SK-N-SH treated with all-trans-retinoic acid at 6 μM for 48 hours (cell line): ENCODE data around the gene DAPL1.

Experiments
- ATAC-seq: fragments of 200-7000 bp; cut with Tn5 transposase; 3 replicates; pipeline ENCODE4 v1.9.1; 2020; ENCODE audit warnings: mild to moderate bottlenecking, moderate library complexity
- ARNTL ChIP-seq: fragments of 450-650 bp; formaldehyde crosslinking; IDR thresholded peaks from 2 replicates; pipeline ENCODE4 v1.5.0; 2020; ENCODE audit warnings: low read depth, mild to moderate bottlenecking, moderate library complexity, borderline replicate concordance
- BACH2 ChIP-seq: fragments of 250-450 bp; sonication (Bioruptor Pico); IDR thresholded peaks from 2 replicates; pipeline ENCODE4 v1.9.0; 2021; ENCODE audit warnings: mild to moderate bottlenecking, borderline replicate concordance
- CSDC2 ChIP-seq: fragments of 250-450 bp; sonication (Bioruptor Pico); IDR thresholded peaks from 2 replicates; pipeline ENCODE4 v1.5.0; 2020; ENCODE audit warnings: mild to moderate bottlenecking, moderate library complexity
- ESRRG ChIP-seq: fragments of 250-450 bp; sonication (Bioruptor Pico); IDR thresholded peaks from 2 replicates; pipeline ENCODE4 v1.6.1; 2021; ENCODE audit warnings: mild to moderate bottlenecking
- GLIS3 ChIP-seq: fragments of 250-450 bp; sonication (Bioruptor Pico); IDR thresholded peaks from 2 replicates; pipeline ENCODE4 v1.5.0; 2020; ENCODE audit warnings: mild to moderate bottlenecking, moderate library complexity
- ISL1 ChIP-seq: fragments of 250-450 bp; sonication (Bioruptor Pico); IDR thresholded peaks from 2 replicates; pipeline ENCODE4 v2.1.2; 2022; ENCODE audit warnings: mild to moderate bottlenecking, moderate library complexity
- OSR1 ChIP-seq: fragments of 250-450 bp; sonication (Bioruptor Pico); IDR thresholded peaks from 2 replicates; pipeline ENCODE4 v1.8.0; 2022; ENCODE audit warnings: moderate library complexity, mild to moderate bottlenecking, inconsistent platforms
- PPARA ChIP-seq: fragments of 250-450 bp; sonication (Bioruptor Pico); IDR thresholded peaks from 2 replicates; pipeline ENCODE4 v1.5.0; 2020; ENCODE audit warnings: mild to moderate bottlenecking, borderline replicate concordance
- RARB ChIP-seq: fragments of 250-450 bp; sonication (Bioruptor Pico); IDR thresholded peaks from 2 replicates; pipeline ENCODE4 v1.8.0; 2021; ENCODE audit warnings: mild to moderate bottlenecking, moderate library complexity
- SNAI2 ChIP-seq: fragments of 250-450 bp; sonication (Bioruptor Pico); IDR thresholded peaks from 2 replicates; pipeline ENCODE4 v1.5.0; 2020; ENCODE audit warnings: mild to moderate bottlenecking, moderate library complexity
- TCF4 ChIP-seq: fragments of 250-450 bp; sonication (Bioruptor Pico); IDR thresholded peaks from 2 replicates; pipeline ENCODE4 v1.8.0; 2021; ENCODE audit warnings: mild to moderate bottlenecking, moderate library complexity, borderline replicate concordance
- ZC3H10 ChIP-seq: fragments of 250-450 bp; sonication (Bioruptor Pico); IDR thresholded peaks from 2 replicates; pipeline ENCODE4 v1.5.1; 2021; ENCODE audit warnings: mild to moderate bottlenecking, moderate library complexity
- ZFP3 ChIP-seq: fragments of 250-450 bp; sonication (Bioruptor Pico); IDR thresholded peaks from 2 replicates; pipeline ENCODE4 v1.5.0; 2020; ENCODE audit warnings: mild to moderate bottlenecking, moderate library complexity
- ZFP30 ChIP-seq: fragments of 450-650 bp; formaldehyde crosslinking; IDR thresholded peaks from 2 replicates; pipeline ENCODE4 v1.5.0; 2022; ENCODE audit warnings: mild to moderate bottlenecking, moderate library complexity
- ZNF565 ChIP-seq: fragments of 450-650 bp; formaldehyde crosslinking; conservative IDR thresholded peaks from 2 replicates; pipeline ENCODE4 v1.5.0; 2020; ENCODE audit warnings: low read depth, mild to moderate bottlenecking, moderate library complexity
- ZNF70 ChIP-seq: fragments of 450-650 bp; formaldehyde crosslinking; IDR thresholded peaks from 2 replicates; pipeline ENCODE4 v1.5.0; 2020; ENCODE audit warnings: mild to moderate bottlenecking, moderate library complexity
- ZNF8 ChIP-seq: fragments of 450-650 bp; formaldehyde crosslinking; IDR thresholded peaks from 2 replicates; pipeline ENCODE4 v1.5.0; 2020; ENCODE audit warnings: mild to moderate bottlenecking, moderate library complexity
- TF ChIP-seq, protein P1 (sequence below): fragments of 250-450 bp; sonication (Bioruptor Pico); IDR thresholded peaks from 2 replicates; pipeline ENCODE4 v1.8.0; 2021; ENCODE audit warnings: low read depth, mild to moderate bottlenecking, moderate library complexity, borderline replicate concordance
- TF ChIP-seq, protein P2 (sequence below): fragments of 250-450 bp; sonication (Bioruptor Pico); IDR thresholded peaks from 2 replicates; pipeline ENCODE4 v1.5.1; 2020; ENCODE audit warnings: low read depth, mild to moderate bottlenecking, moderate library complexity
- TF ChIP-seq, protein P3 (sequence below): fragments of 250-450 bp; sonication (Bioruptor Pico); IDR thresholded peaks from 2 replicates; pipeline ENCODE4 v1.5.1; 2021; ENCODE audit warnings: mild to moderate bottlenecking, moderate library complexity
- TF ChIP-seq, protein P4 (sequence below): fragments of 250-450 bp; sonication (Bioruptor Pico); IDR thresholded peaks from 2 replicates; pipeline ENCODE4 v1.8.0; 2020; ENCODE audit warnings: mild to moderate bottlenecking, moderate library complexity, borderline replicate concordance

Gene DAPL1

DNA sequence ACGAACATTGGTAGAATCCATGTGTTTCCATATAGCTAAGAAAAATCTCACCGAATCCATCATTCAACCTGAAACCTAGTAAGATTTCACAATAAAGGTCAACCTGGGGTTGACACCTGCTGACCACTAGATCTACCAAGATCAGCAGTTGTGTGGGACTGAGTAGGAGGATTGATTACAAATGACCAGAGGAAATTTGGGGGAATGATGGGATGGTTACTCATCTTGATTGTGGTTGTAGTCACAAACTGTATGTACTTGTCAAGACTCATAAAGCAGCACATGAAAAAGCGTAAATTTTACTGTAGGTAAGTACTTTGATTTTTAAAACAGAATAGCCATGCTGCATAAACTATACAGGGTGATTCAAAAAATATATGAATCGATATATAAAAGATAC lies 14.7 kb downstream of the DAPL1 start:
- TF ChIP-seq TCF4 (CRISPR knock-in tag) (no peak), BACH2 (CRISPR knock-in tag) (no peak), ESRRG (CRISPR knock-in tag) (no peak), RARB (CRISPR knock-in tag) (no peak), ISL1 (CRISPR knock-in tag) (no peak), ZNF565 (CRISPR knock-in tag) (no peak), PPARA (CRISPR knock-in tag) (no peak), ARNTL (CRISPR knock-in tag) (no peak), ZFP30 (CRISPR knock-in tag) (no peak), ZFP3 (CRISPR knock-in tag) (no peak), OSR1 (no peak), GLIS3 (CRISPR knock-in tag) (no peak), CSDC2 (CRISPR knock-in tag) (no peak), ZNF8 (CRISPR knock-in tag) (no peak), ZC3H10 (CRISPR knock-in tag) (no peak), SNAI2 (CRISPR knock-in tag) (no peak)
- TF ChIP-seq, protein P1, sequence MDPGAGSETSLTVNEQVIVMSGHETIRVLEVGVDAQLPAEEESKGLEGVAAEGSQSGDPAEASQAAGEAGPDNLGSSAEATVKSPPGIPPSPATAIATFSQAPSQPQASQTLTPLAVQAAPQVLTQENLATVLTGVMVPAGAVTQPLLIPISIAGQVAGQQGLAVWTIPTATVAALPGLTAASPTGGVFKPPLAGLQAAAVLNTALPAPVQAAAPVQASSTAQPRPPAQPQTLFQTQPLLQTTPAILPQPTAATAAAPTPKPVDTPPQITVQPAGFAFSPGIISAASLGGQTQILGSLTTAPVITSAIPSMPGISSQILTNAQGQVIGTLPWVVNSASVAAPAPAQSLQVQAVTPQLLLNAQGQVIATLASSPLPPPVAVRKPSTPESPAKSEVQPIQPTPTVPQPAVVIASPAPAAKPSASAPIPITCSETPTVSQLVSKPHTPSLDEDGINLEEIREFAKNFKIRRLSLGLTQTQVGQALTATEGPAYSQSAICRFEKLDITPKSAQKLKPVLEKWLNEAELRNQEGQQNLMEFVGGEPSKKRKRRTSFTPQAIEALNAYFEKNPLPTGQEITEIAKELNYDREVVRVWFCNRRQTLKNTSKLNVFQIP (CRISPR knock-in tag) = no peak
- TF ChIP-seq, protein P2, sequence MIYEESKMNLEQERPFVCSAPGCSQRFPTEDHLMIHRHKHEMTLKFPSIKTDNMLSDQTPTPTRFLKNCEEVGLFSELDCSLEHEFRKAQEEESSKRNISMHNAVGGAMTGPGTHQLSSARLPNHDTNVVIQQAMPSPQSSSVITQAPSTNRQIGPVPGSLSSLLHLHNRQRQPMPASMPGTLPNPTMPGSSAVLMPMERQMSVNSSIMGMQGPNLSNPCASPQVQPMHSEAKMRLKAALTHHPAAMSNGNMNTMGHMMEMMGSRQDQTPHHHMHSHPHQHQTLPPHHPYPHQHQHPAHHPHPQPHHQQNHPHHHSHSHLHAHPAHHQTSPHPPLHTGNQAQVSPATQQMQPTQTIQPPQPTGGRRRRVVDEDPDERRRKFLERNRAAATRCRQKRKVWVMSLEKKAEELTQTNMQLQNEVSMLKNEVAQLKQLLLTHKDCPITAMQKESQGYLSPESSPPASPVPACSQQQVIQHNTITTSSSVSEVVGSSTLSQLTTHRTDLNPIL (CRISPR knock-in tag) = no peak
- TF ChIP-seq, protein P3, sequence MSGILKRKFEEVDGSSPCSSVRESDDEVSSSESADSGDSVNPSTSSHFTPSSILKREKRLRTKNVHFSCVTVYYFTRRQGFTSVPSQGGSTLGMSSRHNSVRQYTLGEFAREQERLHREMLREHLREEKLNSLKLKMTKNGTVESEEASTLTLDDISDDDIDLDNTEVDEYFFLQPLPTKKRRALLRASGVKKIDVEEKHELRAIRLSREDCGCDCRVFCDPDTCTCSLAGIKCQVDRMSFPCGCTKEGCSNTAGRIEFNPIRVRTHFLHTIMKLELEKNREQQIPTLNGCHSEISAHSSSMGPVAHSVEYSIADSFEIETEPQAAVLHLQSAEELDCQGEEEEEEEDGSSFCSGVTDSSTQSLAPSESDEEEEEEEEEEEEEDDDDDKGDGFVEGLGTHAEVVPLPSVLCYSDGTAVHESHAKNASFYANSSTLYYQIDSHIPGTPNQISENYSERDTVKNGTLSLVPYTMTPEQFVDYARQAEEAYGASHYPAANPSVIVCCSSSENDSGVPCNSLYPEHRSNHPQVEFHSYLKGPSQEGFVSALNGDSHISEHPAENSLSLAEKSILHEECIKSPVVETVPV = no peak
- TF ChIP-seq, protein P4, sequence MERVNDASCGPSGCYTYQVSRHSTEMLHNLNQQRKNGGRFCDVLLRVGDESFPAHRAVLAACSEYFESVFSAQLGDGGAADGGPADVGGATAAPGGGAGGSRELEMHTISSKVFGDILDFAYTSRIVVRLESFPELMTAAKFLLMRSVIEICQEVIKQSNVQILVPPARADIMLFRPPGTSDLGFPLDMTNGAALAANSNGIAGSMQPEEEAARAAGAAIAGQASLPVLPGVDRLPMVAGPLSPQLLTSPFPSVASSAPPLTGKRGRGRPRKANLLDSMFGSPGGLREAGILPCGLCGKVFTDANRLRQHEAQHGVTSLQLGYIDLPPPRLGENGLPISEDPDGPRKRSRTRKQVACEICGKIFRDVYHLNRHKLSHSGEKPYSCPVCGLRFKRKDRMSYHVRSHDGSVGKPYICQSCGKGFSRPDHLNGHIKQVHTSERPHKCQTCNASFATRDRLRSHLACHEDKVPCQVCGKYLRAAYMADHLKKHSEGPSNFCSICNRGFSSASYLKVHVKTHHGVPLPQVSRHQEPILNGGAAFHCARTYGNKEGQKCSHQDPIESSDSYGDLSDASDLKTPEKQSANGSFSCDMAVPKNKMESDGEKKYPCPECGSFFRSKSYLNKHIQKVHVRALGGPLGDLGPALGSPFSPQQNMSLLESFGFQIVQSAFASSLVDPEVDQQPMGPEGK (CRISPR knock-in tag) = no peak
- no peak for ATAC-seq

DNA sequence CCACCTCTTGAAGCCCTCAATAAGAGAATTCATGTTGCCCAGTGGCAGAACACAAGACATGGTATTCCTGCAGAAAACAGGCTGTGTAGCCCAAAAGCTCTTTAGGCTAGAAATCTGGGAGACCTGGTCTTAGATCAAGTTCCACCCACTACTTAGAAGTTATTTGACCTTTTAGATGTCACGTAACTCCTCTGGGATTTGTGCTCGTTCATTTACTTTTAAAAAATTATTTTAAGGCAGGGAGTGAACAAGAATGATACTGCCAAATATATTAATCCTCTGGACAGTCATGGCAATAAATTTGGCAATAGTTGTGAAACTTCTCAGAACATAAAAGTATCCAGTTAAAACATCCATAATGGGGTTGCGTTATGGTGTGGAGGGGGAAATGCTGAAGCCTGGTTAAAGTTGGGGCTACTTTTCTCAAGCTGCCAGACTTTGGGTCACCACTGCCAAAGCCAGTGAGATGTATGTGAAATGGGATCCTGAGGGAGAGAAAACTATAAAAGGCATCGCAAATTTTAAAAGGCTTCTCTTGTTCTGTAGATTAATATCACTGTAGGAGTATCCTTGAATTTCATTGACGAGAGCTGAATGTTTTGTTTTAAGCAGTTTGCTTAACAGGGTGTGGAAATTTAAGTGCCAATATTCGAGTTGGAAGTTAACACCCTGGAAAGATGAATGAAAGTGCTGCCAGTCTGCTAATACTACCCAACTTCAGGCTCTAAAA lies 15.8 kb downstream of the DAPL1 start:
- TF ChIP-seq ZNF70 (no peak), GLIS3 (CRISPR knock-in tag) (no peak), ZNF565 (CRISPR knock-in tag) (no peak), RARB (CRISPR knock-in tag) (no peak), ZFP3 (CRISPR knock-in tag) (no peak), ZC3H10 (CRISPR knock-in tag) (no peak), PPARA (CRISPR knock-in tag) (no peak), ESRRG (CRISPR knock-in tag) (no peak), CSDC2 (CRISPR knock-in tag) (no peak)
- TF ChIP-seq, protein P3 = no peak
- TF ChIP-seq, protein P1 (CRISPR knock-in tag) = no peak

More for the DNA sequence above, 15.8 kb downstream of the DAPL1 start:
- ATAC-seq = no peak
